ENCODE measurements around the gene RXFP2.

The RXFP2 gene, protein sequence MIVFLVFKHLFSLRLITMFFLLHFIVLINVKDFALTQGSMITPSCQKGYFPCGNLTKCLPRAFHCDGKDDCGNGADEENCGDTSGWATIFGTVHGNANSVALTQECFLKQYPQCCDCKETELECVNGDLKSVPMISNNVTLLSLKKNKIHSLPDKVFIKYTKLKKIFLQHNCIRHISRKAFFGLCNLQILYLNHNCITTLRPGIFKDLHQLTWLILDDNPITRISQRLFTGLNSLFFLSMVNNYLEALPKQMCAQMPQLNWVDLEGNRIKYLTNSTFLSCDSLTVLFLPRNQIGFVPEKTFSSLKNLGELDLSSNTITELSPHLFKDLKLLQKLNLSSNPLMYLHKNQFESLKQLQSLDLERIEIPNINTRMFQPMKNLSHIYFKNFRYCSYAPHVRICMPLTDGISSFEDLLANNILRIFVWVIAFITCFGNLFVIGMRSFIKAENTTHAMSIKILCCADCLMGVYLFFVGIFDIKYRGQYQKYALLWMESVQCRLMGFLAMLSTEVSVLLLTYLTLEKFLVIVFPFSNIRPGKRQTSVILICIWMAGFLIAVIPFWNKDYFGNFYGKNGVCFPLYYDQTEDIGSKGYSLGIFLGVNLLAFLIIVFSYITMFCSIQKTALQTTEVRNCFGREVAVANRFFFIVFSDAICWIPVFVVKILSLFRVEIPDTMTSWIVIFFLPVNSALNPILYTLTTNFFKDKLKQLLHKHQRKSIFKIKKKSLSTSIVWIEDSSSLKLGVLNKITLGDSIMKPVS

DNA sequence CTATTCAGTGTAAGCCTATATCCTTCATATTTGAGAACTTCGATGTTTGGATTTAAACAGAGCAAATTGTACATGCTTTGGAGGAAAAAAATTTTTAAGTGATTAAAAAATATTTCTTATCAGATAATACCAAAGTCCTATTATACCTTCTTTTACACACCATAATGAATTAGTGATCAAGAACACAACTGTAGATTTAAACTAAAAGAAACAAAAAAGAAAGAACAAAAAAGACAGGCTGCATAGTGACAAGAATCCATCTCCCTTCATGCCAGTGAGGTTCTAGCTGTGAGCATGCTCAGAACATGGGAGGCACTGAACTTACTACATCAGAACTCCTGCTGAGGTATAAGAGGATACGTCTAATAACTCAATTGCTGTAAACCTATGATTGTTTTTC lies at the start of gene RXFP2:
Gene RXFP2 (plus strand): TSS at position 301 of the 400 bp plus-strand sequence. CDS start 87 bp downstream, at position 388.
- DNase-seq, result no peak

DNA sequence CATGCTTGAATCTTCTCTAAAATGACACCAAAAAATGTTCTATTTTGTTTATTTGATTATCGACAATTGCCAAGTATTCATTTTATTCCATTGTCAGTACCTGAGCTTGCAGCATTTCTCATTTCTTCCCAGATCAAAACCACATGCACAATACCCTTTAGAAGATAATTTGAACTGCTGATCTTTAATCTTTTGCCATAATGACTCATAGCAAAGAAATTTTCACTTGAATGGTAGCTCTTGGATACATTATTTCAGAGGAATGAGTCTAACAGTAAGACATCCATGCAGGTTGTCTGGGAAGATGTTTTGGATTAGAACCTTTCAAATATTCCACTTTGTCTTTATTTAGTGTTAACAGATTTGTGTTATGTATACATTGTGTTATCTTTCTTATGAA lies 42.0 kb upstream of the RXFP2 start:
- DNase-seq, result no peak

DNA sequence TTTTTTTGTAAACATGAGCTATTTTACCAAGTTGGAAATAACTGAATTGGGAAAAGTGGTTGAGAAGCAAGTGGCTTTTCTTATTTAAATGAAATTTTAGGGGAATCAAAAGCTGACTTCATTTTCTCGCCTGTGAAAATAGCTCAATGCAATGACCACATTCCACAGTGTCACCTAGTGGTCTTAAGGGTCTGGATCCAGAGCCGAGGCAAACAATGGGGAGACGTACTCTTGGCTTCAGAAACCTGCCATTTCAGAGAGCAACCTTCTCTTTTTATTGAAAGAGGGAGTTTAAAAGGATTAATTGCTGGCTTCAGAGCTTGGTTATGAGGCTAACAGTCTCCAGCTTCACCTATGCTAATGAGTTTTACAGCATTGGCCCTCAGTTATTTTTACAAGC lies 39.7 kb upstream of the RXFP2 start:
- DNase-seq, result no peak

DNA sequence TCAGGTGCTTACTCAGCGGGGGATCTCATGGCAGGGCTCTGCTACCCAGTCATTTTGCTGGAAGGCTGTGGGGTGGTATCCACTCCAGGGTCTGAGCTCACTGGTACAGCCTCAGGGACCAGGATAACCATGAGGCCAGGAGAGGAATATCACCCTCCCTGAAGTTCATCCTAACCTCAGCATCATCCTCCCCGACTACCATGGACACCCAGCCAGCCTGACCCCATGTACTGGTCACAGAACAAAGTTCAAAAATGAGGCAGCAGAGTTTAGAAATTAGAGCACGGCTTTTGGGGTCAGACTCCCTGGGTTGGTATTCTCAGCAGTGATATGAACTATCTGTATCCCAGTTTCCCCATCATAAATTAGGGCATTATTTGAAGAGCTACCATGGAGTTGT lies 35.5 kb upstream of the RXFP2 start:
- no peak for DNase-seq

DNA sequence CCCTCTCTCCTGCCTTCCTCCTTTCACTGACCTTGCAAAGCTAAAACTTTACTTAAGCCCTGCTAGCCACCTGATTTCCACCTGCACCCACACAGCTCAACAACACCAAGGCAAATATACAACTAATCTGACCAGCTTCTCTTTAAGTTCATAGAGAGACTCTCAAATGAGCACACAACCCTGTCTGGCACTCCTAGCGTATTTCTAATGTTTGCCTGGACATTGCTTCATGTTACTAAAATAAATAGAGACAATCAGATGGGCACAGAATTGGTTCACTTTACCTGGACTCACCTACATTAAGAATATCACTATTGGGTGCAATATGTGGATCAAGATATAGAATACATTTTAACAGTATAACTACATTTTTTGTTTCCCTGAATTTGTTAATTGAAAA lies 33.2 kb upstream of the RXFP2 start:
- no peak for DNase-seq

DNA sequence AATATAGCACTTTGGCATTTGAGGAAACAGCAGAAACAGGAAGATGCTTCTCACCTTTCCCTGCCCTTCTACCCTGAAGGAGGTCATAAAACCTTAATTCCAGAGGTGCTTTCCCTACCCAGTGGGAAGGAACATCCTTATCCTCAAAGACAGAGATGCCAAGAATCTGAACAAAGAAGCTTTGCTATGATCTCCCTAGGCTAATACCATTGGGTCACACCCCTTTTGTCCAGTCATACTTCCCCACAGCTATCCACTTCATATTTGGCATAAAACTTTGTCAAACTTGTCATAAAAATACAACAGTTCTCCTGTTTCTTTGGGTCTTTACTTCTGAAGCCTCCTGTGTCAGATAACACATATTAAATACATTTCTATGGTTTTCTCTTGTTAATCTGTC lies 21.7 kb upstream of the RXFP2 start:
- DNase-seq, result no peak

DNA sequence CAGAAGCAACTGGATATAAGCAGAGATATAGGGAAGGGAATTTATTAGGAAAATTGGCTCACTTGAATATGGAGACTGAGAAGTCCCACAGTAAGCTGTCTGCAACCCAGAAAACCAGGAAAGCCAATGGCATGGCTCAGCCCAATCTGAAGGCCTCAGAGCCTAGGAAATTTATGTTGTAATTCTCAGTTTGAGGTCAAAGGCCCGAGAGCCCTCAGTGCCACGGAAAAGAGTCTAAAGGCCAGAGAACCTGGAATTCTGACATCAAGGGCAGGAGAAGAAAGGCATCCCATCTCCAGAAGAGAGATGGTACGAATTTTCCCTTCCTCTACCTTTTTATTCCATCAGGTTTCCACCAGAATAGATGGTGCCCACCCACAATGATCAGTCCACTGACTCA lies 20.1 kb upstream of the RXFP2 start:
- DNase-seq, result no peak

DNA sequence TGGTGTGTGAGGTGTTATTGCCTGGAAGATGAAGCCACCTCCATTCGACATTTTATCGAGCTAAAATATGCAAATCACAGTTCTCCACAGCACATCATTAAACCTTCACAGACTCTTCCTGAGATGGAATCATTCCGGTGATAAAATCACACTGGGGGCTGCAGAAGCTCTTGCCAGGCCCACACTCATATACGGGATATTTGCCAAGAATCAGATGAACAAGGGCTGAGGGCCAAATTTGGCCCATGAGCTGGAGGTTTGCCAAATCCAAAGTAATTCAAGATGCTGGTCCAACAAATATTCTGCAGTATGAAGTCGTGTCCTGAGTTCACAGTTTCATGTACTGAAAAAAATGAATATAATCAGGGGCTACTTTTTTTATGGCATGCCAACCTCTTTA lies 16.7 kb upstream of the RXFP2 start:
- DNase-seq, result peak in 1 of 51 donors; percentile 0

DNA sequence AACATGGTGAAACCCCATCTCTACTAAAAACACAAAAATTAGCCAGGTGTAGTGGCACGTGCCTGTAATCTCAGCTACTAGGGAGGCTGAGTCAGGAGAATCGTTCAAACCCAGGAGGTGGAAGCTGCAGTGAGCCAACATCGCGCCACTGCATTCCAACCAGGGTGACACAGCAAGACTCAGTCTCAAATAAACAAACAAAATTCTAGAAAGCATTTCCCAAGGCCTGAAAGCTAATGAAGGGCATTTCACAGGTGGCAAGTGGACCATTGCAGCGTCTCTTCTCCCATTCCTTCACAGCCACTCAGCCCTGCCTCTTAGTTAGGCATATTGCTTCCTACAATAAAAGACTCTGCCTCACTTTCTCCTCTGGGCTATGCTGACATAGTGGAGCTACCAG lies 13.5 kb upstream of the RXFP2 start:
- DNase-seq, result no peak

DNA sequence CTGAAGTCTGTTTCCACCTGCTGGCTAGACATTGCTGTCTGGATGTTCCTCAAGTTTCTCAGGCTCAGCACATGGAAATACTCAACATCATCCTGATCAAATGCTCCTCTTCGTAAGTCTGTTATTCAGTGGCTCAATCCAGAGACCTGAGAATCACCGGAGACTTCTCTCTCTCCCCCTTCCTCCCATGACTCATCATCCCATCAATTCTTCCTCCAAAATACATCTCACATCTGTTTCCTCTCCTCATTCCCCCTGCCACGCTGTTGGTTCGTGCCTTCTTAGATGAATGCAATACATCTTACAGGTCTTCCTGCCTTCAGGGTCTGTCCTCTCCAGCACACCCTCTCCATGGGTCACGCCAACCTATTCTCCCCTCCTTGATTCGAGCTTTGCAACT lies 7.4 kb upstream of the RXFP2 start:
- DNase-seq, result no peak

DNA sequence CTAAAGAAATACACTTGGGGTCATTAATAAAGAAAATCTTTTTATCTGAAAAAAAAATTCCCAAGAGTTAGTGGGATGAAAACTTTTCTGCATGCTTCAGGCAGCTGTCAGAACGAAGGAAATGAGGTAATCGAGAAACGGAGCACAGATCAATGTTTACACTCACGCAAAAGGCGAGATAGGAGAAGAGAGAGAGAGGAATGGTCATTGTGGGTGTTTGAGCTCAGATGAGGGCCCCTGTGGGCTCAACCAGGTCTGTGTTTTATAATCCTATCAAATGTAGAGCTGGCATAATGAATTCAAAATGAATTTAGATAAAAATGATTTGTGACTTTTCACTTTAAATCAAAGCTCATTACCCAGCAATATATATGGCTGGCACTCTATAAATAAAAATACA lies 6.3 kb upstream of the RXFP2 start:
- DNase-seq, result no peak

DNA sequence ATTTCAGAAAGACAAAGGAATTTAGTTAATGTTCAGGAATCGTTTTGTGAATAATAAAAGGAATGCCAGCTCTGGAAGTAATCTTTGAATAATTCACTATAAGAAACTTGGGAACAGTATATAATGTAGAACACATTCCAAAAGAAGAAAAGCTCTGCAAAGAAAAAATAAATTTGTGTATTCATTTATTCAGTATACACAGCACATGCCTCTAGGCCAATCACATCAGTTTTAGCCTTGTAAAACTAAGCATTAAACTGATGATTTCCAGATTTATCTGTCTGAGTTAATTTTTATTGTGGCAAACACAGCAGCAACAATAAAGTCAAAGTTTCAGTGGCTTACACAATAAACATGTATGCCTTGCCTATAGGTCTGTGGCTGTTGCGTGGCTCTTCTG lies 5.7 kb upstream of the RXFP2 start:
- no peak for DNase-seq

DNA sequence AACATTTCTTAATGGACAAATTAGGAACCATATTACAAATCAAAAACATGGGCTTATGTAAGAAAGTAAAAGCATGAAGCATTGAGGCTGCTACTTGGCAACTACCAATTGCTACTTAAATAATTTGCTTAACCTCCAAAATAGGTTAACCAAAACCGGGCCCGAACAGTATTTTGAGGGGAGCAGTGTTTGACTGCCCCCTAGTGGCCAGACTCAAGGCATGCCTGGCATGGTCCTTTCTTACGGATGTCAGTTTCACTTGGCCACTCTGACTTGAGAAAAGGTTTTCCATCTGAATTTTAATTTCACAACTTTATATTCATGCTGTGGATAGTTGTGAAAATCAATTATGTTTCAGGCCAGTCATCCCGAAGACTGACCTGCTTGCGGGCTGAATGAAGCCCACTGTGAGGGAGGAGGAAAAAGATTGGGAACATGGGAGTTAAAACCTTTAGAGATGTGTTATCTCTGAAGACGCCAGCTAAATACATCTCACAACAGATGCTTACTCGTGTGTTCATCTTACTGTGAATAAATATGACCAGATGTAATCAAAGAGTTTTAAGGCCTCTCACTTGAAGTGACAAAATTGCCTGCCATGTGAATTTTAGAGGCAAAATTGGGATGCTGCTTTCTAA lies 2.9 kb downstream of the RXFP2 start:
- peak in 41 of 51 donors; percentile 1 to 70 (median 19) for DNase-seq

DNA sequence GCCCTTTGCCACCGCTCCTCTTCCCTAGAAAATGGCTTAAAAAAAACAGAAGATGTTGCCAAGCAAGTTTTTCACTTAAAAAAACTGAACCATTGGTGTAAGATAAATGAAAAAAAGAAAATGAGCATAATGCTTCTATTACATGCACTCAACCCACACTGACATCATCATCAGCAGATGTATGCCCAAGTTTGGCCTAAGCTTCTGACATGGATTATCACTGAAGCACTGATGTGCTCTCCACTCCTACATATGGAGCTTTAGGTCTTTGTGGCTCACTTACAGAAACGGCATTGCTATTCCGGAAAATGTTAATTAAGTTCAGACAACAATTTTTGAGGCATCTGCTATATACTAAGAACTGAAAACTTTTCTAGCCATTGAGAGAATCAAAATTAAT lies 8.0 kb downstream of the RXFP2 start:
- no peak for DNase-seq

DNA sequence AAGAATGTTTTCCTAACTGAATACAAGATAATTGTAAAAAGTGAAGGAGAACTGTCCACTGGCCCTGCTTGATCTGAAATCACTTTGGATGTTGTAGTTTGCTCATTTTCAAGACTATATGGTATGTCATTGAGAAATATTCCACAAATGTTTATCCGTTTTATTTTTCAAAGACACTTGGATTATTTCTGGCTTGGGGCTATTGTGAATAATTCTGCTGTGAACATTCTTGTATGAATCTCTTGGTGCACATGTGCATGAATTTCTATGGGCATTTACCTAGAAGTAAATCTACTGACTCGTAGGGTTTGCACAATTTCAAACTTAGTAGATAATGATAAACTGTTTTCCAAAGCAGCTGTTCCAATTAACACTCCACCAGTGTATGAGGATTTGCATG lies 8.6 kb downstream of the RXFP2 start:
- DNase-seq, result no peak

DNA sequence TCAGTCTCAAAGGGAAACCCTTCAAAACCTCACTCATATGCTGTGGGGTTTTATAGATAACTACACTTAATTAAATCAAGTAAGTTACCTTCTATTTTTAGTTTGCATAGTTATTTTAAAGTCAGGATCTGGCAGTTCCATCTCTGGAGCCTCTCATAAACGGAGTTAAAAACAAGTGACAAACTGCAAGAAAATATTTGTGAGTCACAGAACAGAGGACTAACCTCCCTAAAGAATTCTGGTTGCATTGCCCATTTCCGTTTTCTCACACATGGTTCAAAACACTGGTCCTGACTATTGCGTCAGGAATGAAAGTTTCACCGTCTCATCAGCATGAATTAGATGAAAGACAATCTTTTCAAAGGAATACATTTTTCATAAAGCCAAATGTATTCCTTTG lies 10.6 kb downstream of the RXFP2 start:
- no peak for DNase-seq

DNA sequence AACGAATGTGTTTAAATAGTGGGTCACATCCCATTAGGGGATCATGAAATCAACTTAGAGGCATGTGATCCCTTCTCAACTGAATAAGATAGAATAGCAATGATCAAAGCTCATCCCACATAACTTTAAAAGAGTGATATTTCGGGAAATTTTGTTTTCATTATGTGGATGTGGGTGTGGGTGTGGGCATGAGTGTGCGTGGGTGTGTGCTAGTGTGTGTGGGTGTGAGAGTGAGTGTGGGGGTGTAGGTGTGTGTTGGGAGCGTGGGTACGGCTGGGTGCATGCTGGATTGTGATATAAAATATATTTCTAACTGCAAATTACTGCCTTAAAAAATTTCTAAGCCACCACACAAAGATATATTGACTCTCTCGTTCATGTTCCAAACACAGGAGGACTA lies 15.9 kb downstream of the RXFP2 start:
- DNase-seq, result no peak

DNA sequence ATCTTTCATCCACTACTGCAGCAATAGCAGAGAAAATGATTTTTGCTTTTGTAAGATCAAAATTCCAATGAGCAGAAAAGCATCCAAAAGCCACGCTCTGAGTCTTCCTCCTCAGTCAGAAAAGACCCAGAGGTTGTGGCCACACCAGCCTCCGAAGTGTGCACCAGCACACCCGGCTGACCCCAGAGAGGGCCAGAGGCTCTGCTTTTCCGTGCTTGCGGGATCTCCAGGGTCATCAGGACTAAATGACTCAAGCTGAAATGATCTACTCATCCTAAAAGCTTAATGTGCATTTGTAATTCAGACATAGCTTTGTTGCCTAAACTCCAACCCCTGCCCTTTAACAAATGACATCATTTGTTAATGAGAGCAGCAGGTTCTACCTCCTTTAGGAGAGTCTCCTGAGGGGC lies 16.5 kb downstream of the RXFP2 start:
- no peak for DNase-seq

DNA sequence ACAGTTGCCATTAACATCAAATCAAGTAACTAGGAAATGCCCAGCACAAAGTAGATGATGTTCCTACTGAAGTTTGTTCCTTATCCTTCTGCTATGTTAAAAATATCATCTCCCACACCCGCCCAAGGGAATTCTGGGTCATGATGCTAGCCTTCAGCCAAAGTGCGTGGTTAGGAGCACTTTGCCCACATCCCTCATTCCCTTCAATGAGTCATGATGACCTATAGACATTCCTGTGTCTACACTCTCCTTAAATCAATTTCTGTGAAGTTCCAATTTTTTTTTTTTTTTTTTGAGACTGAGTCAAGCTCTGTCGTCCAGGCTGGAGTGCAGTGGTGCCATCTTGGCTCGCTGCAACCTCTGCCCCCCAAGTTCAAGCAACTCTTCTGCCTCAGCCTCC lies 17.0 kb downstream of the RXFP2 start:
- no peak for DNase-seq

DNA sequence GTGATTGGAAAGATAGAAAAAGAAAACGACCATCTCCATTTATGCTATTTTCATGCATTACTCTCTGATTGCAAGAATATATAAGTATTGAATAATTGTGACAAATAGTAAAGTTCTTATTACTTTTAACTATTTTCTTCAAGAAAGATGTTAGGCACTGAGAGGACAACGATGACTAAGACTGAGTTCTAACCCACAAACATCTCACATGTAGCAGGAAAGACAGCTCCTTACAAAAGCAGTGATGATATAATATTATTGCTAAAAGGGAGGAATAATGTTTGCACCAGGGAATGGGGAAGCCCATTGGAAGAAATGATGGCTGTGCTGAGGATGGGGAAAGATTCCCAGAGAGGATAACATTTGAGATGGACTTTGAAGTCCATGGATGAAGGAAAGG lies 22.6 kb downstream of the RXFP2 start:
- no peak for DNase-seq

DNA sequence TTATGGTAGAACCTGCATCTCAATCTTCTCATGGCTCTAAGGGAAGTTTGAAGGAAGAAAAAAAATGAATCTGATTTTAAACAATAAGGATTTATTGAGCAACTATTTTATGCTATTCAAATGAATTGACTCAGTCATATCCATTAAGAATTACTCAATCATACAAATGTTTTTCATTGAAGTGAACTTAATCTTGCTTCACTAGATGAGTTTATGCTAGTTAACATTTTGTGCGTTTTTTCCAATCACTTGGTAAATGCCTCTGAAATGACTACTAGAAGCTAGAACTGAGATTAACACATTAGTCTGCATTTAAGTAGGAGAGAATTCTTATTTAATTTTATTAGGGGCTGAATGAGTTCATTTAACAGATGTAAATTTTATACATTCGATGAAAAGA lies 25.2 kb downstream of the RXFP2 start:
- no peak for DNase-seq

DNA sequence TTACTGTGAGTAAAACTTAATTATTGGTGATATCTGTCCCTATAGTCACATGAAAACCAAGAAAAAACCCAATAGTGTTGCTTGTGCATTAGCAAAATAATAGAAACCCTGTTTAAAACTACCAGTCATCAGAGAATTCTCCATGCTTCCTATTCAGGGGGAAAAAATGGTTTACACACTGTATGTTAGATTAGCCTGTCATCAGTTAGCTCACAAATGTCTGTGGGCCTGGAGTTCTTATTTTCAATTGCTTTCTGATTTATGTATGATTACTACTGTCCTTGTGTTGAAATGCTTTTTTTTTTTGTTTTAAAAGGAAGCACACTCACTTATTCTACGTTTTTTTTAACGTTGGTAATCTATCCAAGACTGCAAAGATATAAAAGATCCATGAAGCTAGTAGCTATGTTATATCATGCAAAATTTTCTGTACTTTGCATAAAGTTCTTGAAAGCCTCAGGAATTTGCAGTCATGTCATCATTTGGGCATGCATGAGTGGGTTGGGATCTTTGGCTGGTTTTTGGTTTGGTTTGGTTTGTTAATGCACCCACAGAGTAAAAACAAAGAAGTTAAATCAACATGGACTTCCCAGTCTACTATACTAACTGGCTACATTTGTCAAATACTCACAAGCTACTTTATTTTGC lies 25.9 kb downstream of the RXFP2 start:
- no peak for DNase-seq
